ENCODE data around the gene SLC8A2.

- TF ChIP-seq ZNF274 (IDR thresholded peaks at IDR 0.05; ENCODE audit: low read depth, low read length) (no peak), YY1 (IDR thresholded peaks at IDR 0.05; ENCODE audit: insufficient read depth, insufficient read length) (no peak)
Measured at GRCh38 chr19:47432499-47432898, 39.2 kb downstream of the SLC8A2 start.

All from NT2/D1 (cell line).